GM18502 (cell line): ENCODE results near the gene CAPN10.

Experiments
- ATAC-seq: cut with Tn5 transposase; IDR thresholded peaks from one replicate; pipeline ENCODE4 v1.9.1; 2021; ENCODE audit warnings: mild to moderate bottlenecking; ENCODE audit not compliant: unreplicated experiment, poor library complexity

CAPN10 gene

DNA sequence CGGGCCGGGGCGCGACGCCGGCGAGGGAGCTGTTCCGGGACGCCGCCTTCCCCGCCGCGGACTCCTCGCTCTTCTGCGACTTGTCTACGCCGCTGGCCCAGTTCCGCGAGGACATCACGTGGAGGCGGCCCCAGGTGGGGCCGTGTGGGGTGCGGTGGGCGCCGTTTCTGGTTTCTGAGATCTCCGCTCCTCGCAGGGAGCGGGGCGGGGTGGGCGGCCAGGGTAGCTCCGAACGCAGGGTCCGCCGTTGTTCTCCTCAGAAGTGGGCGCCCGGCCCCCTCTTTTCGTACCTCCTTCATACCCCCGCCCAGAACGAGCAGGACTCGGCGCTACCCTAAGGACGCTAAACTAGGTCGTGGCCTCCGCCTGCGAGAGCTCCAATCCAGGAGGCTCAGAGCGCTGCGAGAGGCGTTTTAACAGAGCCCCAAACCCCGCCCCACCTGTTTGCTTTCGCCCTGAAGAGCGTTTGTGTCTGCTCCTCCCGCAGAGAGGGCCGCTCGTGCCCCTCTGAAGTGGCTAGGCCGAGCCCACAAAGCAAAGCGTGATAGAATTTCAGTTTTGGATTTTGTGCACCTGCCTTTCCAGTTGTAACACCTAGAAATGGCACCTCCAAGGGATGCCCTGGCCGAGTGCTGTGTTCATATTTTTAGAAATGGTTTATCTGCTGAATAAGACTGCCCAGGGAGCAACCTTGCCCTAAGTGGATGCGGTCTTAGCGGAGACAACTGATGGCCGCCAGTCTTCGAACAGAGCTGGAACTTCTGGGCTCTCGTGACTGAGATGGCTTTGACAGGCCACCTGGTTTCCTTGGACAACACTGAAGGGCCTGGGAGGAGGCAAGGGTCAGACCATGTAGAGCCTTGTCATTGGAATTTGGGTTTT is 626 bp downstream of the CAPN10 start:
- ATAC-seq, result peak; percentile 7

DNA sequence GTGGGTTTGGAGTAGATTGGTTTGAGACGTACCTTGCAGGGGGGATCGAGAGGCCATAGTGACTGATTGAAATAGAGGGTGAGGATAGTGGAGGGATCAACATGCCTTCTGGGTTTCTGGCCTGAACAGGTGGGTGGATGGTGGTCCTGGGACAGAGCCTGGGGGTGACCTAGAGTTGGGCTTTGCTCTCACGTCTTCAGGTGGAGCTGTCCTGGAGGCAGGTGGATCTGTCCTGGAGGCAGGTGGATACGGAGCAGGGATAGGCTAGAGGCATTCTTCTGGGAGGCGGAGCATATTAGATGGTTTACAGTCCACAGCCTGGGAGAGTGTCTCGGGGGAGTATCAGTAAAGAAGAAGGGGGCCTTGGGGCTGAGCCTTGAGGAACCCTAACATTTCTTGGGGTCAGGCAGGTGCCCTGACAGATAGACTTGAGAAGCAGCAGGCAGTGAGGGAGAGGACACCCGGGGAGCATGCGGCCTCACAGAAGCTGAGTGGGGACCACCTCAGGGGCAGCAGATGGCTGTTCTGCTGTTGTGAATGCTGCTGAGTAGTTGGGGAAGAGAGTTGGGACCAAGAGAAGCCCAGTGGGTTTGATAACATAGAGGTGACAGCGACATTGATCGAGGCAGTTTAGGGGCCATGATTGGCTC is 1.6 kb downstream of the CAPN10 start:
- ATAC-seq, result no peak

DNA sequence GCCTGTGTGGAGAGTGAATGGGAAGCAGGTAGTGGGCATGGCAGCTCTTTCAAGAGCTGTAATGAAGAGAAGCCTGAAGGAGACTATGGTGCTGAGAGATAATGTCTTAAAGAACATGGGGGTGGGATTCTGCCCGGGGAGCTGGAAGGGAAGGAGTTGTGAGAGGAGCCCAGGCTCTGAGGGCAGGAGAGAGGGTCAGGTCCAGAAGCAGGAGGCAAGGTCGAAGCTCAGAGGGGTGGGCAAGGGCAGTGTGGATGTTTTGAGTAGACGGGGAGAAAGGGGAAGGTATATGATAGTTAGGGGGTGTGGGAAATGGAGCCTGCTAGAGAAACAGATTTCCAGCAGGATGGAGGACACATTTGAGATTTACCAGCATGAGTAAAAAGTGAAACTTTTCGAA is 2.1 kb downstream of the CAPN10 start:
- no peak for ATAC-seq

DNA sequence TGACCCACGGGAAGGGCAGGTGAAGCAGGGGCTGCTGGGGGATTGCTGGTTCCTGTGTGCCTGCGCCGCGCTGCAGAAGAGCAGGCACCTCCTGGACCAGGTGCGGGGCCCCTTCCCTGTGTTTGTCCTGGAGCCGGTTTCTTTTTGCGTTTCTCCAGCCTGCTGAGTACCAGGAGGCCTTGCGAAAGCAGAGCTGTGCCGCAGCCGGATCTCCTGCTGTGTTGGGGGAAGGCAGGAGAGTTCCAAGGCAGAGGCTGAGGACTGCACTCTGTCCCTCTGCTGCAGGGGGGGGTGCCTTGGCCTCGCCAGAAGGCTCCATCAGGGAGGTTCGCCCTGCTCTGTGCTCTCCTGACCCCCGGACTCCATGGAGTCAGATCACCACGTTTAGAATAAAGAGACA is 2.8 kb downstream of the CAPN10 start:
- ATAC-seq, result no peak

DNA sequence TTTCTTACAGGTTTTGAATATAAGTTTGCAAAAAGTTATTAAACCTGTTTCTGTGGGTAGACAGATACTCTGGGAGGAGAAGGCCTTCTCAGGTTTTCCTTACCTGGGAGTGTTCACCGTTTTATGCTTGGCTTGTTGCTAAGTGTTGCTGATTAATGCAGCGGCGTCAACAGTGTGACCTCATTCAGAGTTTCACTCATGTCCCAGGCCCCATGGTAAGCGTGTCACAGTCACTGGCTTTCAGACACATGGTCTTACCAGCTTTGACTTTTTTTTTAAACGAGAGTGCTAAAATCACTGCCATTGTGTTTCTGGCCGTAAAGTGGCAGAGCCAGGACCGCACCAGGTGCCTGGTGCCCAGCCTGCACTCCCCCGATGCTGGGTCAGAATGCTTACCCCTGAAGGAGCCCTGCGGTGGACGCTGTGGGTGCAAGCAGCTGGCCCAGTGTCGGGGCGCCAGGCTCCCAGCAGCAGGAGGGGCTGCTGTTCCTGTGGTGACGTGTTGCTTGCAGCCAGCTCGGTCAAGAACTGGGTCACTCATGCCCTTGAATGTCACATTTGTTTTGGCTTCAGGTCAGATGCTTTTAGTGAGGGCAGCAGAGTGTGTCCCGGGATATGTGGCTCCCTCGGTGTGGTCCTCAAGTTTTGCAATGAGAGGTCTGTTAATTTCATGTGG is 3.5 kb downstream of the CAPN10 start:
- no peak for ATAC-seq

DNA sequence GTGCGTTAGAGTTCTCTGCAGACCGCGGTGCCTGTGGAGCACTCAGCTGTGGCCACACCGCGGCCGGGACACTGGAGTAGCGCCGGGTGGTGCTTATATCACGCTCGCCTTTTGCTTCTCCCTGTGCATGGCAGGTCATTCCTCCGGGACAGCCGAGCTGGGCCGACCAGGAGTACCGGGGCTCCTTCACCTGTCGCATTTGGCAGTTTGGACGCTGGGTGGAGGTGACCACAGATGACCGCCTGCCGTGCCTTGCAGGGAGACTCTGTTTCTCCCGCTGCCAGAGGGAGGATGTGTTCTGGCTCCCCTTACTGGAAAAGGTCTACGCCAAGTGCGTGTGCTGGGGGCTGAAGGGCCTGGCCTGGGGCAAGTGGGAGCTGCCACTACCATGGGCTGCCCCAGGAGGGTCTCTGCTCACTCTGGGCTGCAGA is 4.2 kb downstream of the CAPN10 start:
- no peak for ATAC-seq

DNA sequence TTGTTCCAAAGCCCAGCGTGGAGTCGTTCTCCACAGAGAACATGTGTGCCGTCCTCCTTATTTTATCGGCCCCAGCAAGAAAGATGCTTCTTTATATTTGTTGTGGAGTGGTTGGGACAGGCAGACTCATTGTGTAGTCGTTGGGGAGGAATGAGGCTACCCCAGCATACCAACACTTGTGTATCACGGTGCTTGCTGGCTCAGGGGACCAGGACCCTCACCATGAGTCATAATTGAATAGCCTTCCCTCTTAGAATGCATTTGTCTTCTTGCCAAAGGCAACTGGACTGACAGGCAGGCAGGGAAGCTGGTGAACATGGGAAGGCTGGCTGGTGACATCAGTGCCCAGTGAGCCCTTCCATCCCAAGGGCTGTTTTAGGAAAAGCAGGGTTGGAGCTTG is 4.7 kb downstream of the CAPN10 start:
- no peak for ATAC-seq

DNA sequence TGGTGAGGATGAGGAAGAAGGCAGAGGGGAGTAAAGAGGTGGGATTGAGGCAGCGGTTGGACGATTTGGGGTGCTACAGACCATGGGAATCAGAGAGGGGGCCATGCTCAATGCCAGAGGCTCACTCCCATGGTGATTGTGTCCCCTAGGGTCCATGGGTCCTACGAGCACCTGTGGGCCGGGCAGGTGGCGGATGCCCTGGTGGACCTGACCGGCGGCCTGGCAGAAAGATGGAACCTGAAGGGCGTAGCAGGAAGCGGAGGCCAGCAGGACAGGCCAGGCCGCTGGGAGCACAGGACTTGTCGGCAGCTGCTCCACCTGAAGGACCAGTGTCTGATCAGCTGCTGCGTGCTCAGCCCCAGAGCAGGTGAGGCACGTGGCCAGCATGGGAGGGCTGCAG is 5.2 kb downstream of the CAPN10 start:
- no peak for ATAC-seq

DNA sequence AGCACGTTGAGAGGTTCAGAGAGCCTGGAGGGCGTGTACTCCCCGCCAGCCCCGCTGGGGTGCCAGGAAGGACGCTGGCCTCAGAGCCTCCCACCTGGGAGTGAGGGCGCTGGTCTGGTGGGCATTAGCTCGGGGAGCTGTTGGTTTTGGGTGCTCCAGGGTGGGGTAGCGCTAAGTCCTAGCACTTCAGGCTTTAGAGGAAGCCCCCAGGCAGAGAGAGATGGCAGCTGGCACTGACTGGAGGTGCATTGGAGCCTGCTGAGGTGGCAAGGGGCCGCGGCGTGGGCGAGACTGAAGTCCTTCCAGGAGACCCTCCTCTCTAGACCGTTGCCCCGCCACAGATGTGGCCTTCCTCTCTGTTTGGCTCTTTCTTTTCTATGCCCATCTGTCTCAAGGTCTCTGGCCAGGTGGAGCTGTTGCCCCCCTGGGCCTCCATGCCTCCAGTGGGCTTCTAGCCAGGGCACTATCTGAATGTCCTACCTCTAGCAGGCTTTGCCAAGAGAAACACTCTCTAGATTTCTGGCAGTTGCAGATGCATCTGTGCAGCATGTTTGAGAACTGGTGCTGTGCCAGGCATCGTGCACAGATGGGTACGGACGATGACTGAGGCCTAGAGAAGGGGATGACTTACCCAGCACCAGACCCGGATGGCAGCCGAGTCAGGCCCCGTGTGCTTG is 6.6 kb downstream of the CAPN10 start:
- no peak for ATAC-seq

DNA sequence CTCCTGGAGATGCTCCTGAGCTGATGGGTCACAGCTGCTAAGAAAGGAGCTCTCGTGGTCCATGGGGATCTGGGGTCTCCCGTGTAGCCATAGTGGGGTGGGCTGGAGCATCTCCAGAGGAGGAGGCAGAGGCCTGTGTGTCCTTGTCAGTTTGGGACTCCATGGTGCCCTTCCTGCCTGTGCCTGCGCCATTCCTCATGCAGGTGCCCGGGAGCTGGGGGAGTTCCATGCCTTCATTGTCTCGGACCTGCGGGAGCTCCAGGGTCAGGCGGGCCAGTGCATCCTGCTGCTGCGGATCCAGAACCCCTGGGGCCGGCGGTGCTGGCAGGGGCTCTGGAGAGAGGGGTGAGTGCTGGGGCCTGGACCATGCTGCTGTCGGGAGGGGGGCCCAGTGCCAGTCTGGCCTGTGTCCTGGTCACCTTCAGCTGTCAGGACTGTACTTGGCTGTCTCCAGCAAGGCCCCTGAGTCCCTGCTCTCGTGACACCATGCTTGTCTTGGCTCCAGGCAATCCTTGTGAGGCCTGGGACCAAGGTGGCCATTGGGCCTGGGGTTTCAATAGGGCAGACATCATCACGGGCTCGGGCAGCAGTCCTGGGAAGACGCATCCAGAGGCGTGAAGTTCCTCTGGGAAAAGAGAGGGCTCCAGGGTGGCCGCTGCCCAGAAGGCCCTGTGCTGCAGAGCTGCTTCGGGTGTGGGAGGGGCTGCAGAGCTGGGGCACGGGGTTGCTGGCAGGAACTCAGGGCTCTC is 7.3 kb downstream of the CAPN10 start:
- no peak for ATAC-seq

DNA sequence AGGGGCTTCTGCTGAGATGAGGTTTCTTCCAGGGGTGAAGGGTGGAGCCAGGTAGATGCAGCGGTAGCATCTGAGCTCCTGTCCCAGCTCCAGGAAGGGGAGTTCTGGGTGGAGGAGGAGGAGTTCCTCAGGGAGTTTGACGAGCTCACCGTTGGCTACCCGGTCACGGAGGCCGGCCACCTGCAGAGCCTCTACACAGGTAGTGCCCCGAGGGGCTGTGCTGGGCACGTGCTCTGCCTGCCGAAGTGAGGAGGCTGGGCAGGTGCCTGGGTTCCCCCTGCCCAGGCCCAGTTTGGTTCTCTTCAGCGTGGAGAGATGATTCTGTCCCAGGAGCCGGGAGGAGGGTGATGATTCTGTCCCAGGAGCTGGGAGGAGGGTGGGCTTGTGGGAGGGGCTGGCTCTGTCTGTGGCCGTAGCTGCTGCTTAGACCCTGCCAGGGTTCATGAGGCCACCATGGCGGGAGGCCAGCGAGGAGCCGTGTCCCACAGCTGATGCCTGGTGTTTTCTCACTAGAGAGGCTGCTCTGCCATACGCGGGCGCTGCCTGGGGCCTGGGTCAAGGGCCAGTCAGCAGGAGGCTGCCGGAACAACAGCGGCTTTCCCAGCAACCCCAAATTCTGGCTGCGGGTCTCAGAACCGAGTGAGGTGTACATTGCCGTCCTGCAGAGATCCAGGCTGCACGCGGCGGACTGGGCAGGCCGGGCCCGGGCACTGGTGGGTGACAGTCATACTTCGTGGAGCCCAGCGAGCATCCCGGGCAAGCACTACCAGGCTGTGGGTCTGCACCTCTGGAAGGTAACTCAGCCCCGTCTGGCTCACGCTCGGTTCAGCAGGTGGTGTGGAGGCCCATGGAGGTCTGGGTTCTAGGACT is 8.2 kb downstream of the CAPN10 start:
- no peak for ATAC-seq

DNA sequence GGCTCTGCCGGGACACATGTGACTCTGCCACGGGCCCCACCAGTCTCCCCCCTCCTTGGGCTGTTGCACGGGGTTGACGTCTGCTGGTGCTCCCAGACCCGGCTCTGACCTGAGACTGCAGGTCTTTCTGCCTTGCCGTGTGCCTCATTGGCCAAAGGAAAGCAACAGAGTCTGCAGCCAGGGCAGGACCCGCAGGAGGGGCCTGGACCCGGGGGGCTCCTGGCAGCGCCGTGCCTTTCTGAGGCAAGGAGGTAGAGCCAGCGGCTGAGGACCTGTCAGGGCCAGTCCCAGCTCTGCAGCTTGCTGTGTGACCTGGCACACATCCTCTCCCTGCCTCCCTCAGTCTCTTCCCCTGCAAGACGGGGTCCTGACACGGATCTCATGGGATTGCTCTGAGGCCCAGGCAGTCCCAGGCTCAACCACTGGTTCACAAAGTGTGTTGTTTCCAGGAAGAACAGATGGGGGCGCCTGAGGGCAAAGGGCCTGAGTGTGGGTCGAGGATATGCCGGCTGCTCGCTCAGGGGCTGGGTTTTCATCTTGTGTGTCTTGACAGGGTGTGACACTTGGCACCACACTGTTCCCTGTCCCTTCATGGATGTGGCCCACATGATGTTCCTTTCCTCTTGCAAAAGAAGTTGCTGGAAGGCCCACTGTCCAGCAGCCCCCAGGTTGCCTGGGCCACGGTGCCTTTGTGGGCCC is 9.0 kb downstream of the CAPN10 start:
- ATAC-seq, result no peak

DNA sequence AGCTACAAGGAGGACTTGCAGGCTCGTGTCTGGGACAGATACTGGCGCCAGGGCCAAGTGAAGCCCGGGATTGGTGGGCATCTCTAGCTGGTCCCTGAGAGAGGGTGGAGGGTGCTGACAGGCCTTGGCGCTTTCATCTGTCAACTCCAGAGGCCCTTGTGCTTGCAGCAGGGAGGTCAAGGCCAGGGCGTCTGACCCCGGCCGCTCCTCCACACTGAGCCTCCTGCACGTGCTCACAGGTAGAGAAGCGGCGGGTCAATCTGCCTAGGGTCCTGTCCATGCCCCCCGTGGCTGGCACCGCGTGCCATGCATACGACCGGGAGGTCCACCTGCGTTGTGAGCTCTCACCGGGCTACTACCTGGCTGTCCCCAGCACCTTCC is 9.5 kb downstream of the CAPN10 start:
- ATAC-seq, result no peak

DNA sequence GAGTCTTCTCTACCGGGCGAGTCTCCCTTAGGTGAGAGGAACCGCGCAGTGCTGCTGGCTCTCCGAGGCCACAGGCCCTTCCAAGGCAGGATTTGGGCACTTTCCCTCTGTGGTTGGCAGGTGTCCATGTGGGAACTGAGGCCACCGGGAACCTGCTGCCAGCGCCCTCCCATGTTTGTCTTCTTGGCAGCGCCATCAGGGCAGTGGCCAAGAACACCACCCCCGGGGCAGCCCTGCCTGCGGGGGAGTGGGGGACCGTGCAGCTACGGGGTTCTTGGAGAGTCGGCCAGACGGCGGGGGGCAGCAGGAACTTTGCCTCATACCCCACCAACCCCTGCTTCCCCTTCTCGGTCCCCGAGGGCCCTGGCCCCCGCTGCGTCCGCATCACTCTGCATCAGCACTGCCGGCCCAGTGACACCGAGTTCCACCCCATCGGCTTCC is 10.0 kb downstream of the CAPN10 start:
- ATAC-seq, result no peak

DNA sequence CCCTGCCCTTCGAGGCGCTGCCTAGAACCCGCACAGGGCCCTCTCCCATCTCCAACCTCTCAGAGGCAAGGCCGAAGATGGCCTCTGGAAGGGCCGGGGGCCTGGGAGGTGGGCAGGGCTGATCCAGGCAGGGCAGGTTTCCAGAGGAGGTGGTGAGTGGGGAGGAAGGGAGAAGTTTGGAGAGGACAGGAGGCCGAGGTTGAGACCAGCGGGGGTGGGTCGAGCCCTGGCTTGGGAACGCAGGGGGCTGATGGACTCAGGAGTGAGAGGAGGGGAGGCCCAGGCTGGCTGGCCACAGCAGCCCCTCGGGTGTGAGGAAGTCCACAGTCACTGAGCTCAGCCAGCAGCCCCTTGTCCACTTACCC is 10.5 kb downstream of the CAPN10 start:
- ATAC-seq, result no peak

DNA sequence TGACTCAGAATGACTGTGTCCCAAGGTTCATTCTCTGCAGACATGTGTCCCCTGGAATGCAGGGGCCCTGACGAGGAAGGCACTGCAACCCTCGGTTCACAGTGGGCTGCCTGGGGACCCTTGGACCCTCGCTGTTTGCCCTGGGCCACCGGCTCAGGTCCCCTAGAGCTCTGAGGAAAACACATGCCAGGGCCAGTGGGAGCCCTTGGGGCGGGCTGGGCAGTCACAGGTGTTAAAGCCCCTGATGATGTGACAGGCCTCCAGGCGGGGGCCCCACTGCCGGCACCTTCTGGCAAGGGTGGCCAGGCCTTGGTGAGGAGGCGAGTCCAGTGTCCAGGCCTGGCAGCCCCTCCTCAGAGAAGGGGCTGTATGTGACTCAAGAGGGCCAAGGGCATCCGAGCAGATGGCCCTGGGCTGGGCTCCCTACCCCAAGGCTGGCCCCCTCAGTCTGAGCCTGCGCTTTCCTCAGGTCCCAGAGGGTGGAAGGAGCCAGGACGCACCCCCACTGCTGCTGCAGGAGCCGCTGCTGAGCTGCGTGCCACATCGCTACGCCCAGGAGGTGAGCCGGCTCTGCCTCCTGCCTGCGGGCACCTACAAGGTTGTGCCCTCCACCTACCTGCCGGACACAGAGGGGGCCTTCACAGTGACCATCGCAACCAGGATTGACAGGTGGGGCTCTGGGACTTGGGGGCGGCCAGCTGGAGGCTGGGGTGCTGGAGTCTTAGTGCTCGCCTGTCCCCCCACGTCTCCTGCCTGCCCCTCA is 11.1 kb downstream of the CAPN10 start:
- no peak for ATAC-seq

DNA sequence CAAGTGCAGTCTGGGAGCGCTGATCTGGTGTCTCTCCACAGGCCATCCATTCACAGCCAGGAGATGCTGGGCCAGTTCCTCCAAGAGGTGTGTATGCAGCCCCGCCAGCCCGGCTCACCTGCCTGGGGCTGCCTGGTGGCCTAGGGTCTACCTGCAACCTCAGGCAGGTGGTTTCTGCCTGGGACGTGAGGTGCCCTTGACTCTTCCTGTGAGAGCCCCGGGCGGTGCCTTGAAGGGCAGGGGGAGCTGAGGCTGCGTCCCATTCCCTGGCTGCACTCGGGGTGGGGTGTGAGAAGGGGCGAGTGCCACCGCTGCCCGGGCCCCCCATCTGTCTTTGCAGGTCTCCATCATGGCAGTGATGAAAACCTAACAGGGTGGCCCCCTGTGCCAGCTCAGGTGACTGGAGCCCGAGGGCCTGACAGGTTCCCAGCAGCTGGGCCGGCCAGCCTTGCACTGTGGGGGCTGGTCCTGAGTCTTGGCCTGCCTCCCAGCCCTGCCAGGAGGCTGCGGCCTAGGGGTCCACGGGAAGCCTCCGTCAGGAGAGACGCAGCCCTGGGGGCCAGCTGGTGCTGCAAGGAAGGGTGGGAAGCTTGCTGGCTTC is 11.9 kb downstream of the CAPN10 start:
- no peak for ATAC-seq
